Natural killer cell (primary cell): ENCODE data around the gene FNBP1L. TPM values are rescaled to one million over a fixed set of nuclear protein-coding genes. Genes with fewer than 3 reads are reported as not detected.
A peak's percentile ranks its signal among the peaks of the same experiment; 100 is the strongest.

Experiments used
- ATAC-seq, 3 donors: fragments of 150-1000 bp in 2 of 3; fragments of 200-7000 bp in 1 of 3; cut with Tn5 transposase; 1 replicate in 1 of 3; 2 replicates in 2 of 3; pipeline ENCODE4 v1.10.0; 2021; ENCODE audit warnings: mild to moderate bottlenecking in 2 of 3, moderate library complexity in 2 of 3
- DNase-seq, 2 donors: peaks; one replicate each; pipeline versions ENCODE4 v3.0.0 to v3.0.0-alpha.2; 2013 to 2021; ENCODE audit warnings: mixed read lengths in 1 of 2
- H3K27ac ChIP-seq: one replicate; pipeline ENCODE4 v1.5.1; 2013; ENCODE audit warnings: mild to moderate bottlenecking, low read length
- H3K27me3 ChIP-seq: one replicate; pipeline ENCODE4 v1.6.1; 2013; ENCODE audit warnings: low read length; ENCODE audit not compliant: control insufficient read depth, insufficient read depth
- H3K36me3 ChIP-seq: one replicate; pipeline ENCODE4 v1.6.1; 2013; ENCODE audit warnings: low read length; ENCODE audit not compliant: control insufficient read depth, insufficient read depth
- H3K4me1 ChIP-seq: one replicate; pipeline ENCODE4 v1.6.1; 2013; ENCODE audit warnings: low read length; ENCODE audit not compliant: control insufficient read depth, insufficient read depth
- H3K4me3 ChIP-seq: one replicate; pipeline ENCODE4 v1.5.1; 2013; ENCODE audit warnings: low read length
- H3K9me3 ChIP-seq: one replicate; pipeline ENCODE4 v1.6.1; 2013; ENCODE audit warnings: low read length; ENCODE audit not compliant: control insufficient read depth, insufficient read depth
- H3K27ac Mint-ChIP-seq, 2 donors: one replicate each; pipeline ENCODE4 v1.8.0; 2022; ENCODE audit warnings: mild to moderate bottlenecking in 2 of 2, mixed read lengths in 2 of 2, moderate library complexity in 1 of 2
- H3K27me3 Mint-ChIP-seq, 2 donors: one replicate each; pipeline ENCODE4 v1.8.0; 2022; ENCODE audit warnings: low read depth in 2 of 2, mixed read lengths in 2 of 2
- H3K36me3 Mint-ChIP-seq: one replicate; pipeline ENCODE4 v1.8.0; 2022; ENCODE audit warnings: mixed read lengths
- H3K4me1 Mint-ChIP-seq, 2 donors: one replicate each; pipeline ENCODE4 v1.8.0; 2022; ENCODE audit warnings: mixed read lengths in 2 of 2
- H3K4me3 Mint-ChIP-seq: one replicate; pipeline ENCODE4 v1.8.0; 2022; ENCODE audit warnings: mild to moderate bottlenecking, moderate library complexity, mixed read lengths
- H3K9me3 Mint-ChIP-seq, 2 donors: one replicate each; pipeline ENCODE4 v1.8.0; 2022; ENCODE audit warnings: mixed read lengths in 2 of 2
- WGBS: methylation state at CpG from one replicate; pipeline ENCODE4 v1.1.7; 2013; ENCODE audit warnings: missing lambda C conversion rate; ENCODE audit not compliant: insufficient coverage; 5-methylcytosine and 5-hydroxymethylcytosine counted together
- intact Hi-C: fragments of 100-400 bp; cut with micrococcal nuclease; formaldehyde crosslinking; loops from one replicate; pipeline ENCODE4 v1.14.2; 2022
- total RNA-seq, 4 donors: library from RNA; stranded (reverse); fragments of 120-200 nt in 1 of 4; gene quantifications; one replicate each; pipeline versions ENCODE4 v1.2.3 to v1.2.4, GENCODE V29; 2013 to 2022
- TF ChIP-seq, protein P1 (sequence below): fragments of 200-600 bp; IDR thresholded peaks from one replicate; pipeline ENCODE4 v1.8.0; 2022; ENCODE audit warnings: antibody characterized with exemption

Gene FNBP1L
- total RNA-seq, 3 donors from 2014 or later (not counting 1 experiment from before 2014, with no cell fraction given) = 0.33 to 6.7 (median 0.84) TPM

DNA sequence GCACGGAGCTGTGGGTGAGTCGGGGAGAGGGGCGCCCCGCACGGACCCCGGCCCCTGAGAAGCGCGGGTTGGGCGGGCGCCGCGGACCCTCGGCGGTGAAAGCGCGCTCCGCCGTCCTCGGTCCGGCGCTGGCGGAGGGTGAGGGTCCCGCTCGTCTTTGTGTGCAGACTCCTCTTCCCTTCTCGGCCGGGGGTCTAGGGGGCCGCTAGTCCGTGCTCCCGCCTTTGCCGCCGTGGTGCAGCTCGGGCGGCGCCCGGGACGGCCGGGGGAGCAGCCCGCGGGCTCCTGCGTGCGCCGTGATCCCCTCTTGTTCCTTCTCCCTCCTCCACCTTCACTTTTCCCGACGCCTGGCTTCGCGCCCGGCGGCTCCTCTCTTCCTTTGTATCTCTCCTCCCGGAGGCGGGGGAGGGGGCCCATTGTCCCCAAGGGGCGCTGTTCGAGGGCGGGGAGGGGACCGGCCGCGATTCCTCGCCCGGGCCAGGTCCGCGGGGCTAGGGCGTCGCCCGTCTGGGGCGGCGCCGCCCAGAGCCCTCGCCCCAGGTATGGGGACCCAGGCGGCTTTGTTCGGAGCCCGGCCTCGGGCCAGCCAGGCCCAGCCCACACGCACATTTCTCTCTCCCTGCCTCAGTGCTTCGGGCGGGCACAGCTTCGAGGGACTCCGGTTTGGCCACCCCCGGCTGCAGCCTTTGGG is 519 bp downstream of the FNBP1L start:
- H3K27me3 Mint-ChIP-seq = peaks cover 46 to 61% of the 10 kb centered on the region in 2 donors
- H3K4me3 Mint-ChIP-seq = peak overlapping the region; percentile 92
- peaks cover 37% of the 10 kb centered on the region for H3K27me3 ChIP-seq

DNA sequence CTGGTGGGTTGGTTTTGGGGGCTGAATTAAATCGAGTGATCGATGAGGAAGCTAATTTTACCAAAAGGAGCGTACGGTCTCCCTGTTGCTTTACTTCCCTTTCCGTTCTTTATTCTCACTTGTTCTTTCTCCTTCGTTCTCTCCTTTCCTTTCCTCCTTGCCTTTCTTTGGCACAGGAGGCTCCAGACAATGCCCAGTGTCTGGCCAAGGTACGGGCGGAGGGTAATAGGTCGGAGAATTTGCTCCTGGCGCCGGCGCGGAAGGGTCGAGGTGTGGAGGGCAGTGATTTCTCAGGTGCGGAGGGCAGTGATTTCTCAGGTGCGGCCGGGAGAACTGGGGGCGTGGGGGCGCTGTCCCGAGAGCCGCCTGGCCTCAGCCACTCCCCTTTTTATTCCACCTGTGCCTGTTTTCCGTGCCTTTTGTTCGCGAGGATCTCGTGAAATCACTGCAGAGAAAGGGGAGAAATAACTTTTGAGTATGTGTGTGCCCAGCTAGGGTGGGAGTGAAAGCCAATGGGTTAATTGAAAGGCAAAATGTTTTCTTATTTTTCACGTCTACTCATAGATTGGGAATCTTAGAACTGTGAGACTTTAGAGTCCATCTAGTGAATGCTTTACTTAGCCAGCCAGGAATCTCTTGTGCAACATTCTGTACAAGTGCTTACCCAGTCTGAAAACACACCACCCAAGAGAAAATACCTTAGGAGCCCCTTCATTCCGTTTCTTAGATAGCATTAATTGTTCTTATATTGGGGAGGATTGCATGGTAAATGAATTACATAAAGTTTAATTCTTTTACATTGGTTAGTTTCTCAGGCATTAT is 1.3 kb downstream of the FNBP1L start:
- Histone ChIP-seq H3K27me3 (peaks cover 37% of the 10 kb centered on the region), H3K4me3 (peak overlapping the region; percentile 68), H3K4me1 (peaks cover 21% of the 10 kb centered on the region), H3K9me3 (no peaks in the 10 kb centered on the region), H3K36me3 (no peaks in the 10 kb centered on the region), H3K27ac (no peak overlapping the region)
- Mint-ChIP-seq H3K27me3 (peaks cover 48 to 65% of the 10 kb centered on the region in 2 donors), H3K4me3 (peak overlapping the region; percentile 92), H3K4me1 (peaks cover 18 to 24% of the 10 kb centered on the region in 2 donors), H3K9me3 (no peaks in the 10 kb centered on the region), H3K36me3 (no peaks in the 10 kb centered on the region), H3K27ac (peak overlapping the region in 1 of 2 donors; percentile 75)
- ATAC-seq (no peak), DNase-seq (peak in 1 of 2 donors; percentile 8)
- intact Hi-C loops = loop anchor here (10.0 kb wide), 1 partner anchor 144 kb away; no protein-coding TSS in a partner anchor
- 4% methylated on average over 25 of the region's 27 CpGs for WGBS
- TF ChIP-seq, protein P1, sequence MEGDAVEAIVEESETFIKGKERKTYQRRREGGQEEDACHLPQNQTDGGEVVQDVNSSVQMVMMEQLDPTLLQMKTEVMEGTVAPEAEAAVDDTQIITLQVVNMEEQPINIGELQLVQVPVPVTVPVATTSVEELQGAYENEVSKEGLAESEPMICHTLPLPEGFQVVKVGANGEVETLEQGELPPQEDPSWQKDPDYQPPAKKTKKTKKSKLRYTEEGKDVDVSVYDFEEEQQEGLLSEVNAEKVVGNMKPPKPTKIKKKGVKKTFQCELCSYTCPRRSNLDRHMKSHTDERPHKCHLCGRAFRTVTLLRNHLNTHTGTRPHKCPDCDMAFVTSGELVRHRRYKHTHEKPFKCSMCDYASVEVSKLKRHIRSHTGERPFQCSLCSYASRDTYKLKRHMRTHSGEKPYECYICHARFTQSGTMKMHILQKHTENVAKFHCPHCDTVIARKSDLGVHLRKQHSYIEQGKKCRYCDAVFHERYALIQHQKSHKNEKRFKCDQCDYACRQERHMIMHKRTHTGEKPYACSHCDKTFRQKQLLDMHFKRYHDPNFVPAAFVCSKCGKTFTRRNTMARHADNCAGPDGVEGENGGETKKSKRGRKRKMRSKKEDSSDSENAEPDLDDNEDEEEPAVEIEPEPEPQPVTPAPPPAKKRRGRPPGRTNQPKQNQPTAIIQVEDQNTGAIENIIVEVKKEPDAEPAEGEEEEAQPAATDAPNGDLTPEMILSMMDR = no peak

More for the DNA sequence above, 519 bp downstream of the FNBP1L start:
- Histone ChIP-seq H3K9me3 (no peaks in the 10 kb centered on the region), H3K27ac (no peak overlapping the region), H3K36me3 (no peaks in the 10 kb centered on the region), H3K4me3 (peak overlapping the region; percentile 68), H3K4me1 (peaks cover 21% of the 10 kb centered on the region)
- Mint-ChIP-seq H3K4me1 (peaks cover 18 to 24% of the 10 kb centered on the region in 2 donors), H3K9me3 (no peaks in the 10 kb centered on the region), H3K36me3 (no peaks in the 10 kb centered on the region), H3K27ac (peak overlapping the region in 1 of 2 donors; percentile 75)
- TF ChIP-seq, protein P1 = no peak
- under 1% methylated on average over 76 of the region's 77 CpGs for WGBS
- ATAC-seq (peak; percentile 43 to 46 (median 44)), DNase-seq (peak in 1 of 2 donors; percentile 26)
- intact Hi-C loops = loop anchor here (10.0 kb wide), 1 partner anchor 144 kb away; no protein-coding TSS in a partner anchor

DNA sequence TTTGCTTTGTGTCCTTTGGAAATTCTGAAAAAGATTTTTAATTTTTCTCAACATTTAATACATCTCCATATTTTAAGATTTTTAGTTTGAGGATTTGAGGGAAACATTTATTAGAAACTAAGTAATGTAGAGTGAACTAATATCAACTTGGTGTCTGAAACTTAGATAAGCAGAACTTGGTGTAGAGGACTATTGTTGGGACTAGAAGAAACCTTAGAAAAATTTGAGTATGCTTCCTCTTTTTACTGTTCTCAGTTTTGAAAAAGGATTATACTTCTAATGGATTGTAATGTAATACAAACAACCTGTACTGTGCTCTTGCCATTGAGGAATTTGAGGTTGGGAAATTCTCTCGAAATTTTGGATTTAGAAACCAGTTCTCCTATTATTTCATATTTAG is 2.4 kb downstream of the FNBP1L start:
- peaks cover 21% of the 10 kb centered on the region for H3K4me1 ChIP-seq
- Mint-ChIP-seq H3K27ac (no peak overlapping the region), H3K4me3 (no peak overlapping the region), H3K9me3 (no peaks in the 10 kb centered on the region), H3K27me3 (peaks cover 48 to 66% of the 10 kb centered on the region in 2 donors), H3K36me3 (no peaks in the 10 kb centered on the region), H3K4me1 (peaks cover 18 to 24% of the 10 kb centered on the region in 2 donors)
- no peaks in the 10 kb centered on the region for H3K36me3 ChIP-seq
- no peak overlapping the region for H3K27ac ChIP-seq
- intact Hi-C loops = no loop called here
- ATAC-seq (no peak), DNase-seq (no peak)
- H3K27me3 ChIP-seq = peaks cover 37% of the 10 kb centered on the region
- no peak overlapping the region for H3K4me3 ChIP-seq
- whole genome bisulfite sequencing = no CpG with 5 or more reads among the region's 1 CpG
- TF ChIP-seq, protein P1 = no peak
- H3K9me3 ChIP-seq = no peaks in the 10 kb centered on the region
